HL-60 (cell line): ENCODE results near the gene FTO.

Source experiments
- CTCF ChIP-seq: IDR thresholded peaks from one replicate; pipeline ENCODE4 v1.5.1; 2011; ENCODE audit warnings: low read length, control low read depth, inconsistent platforms; ENCODE audit not compliant: insufficient read depth
- GABPA ChIP-seq: IDR thresholded peaks from 2 replicates; pipeline ENCODE4 v1.6.1; 2012; ENCODE audit warnings: low read depth
- REST ChIP-seq: IDR thresholded peaks from 2 replicates; pipeline ENCODE4 v1.6.1; 2012; ENCODE audit warnings: low read depth; ENCODE audit not compliant: insufficient replicate concordance

- TF ChIP-seq GABPA (no peak), CTCF (no peak), REST (no peak)
Observed at GRCh38 chr16:53863861-53864260, 159.9 kb downstream of the FTO start.
